Activated CD4-positive, alpha-beta T cell treated with anti-CD3 and anti-CD28 coated beads, Interleukin-2, amount 50 U/mL, for 4 hours (primary cell): ENCODE results near the gene RTP1.

Experiments
- DNase-seq, 2 experiments: peaks; one replicate each; pipeline ENCODE4 v3.0.0-alpha.2; 2020

RTP1 gene

DNA sequence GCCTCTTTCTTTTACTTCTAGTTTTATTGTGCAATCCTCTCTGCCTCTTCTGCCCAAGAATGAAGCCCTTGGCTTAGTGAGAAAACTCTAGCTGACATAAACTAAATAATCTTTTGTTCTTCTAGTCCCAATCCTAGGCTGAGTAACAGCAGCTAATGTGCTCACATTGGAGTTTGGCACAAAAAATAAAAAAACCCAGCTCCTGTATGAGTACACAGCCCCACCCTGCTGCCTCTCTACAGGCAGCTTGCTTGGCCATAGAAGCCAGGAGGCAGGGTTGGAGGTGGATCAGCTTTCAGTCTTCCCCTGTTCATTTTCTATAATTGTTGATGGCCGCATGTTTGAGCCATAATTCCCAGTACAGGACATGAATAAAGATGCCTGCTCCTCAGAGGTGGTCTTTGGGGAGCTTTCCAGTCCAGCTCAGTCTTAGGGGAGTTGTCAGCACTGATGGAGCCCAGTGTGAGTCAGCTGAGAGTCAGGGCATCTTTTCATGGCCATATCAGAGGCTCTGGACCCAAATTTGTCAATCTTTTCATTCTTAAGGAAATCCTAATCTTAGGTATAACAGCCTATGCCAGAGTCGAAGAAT lies 46.7 kb downstream of the RTP1 start:
- no peak for DNase-seq

DNA sequence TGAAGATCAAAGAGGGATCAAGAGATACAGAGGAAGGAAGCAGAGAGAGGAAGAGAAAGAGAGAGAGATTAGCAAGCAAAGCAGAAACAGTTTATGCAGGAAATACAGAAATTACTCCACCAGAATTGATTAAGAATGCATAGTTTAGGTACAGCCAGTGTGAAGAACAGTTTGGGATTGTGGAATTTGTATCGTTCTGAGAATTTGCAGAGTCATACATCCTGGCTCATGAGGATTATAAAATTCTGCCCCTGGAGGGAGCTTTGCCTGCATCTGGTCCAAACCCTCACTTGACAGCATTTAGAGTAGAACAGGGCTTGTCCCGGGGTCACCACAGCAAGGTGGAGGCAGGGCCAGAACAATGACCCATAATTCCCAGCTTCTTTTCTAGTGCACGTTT lies 50.1 kb downstream of the RTP1 start:
- DNase-seq = no peak
